ENCODE measurements around the gene FBLN7. TPM values are rescaled to one million over a fixed set of nuclear protein-coding genes. Genes with fewer than 3 reads are reported as not detected.

Gene FBLN7
- total and polyA plus RNA-seq, 2 experiments from 2014 or later: 0.16 TPM; not detected in 1

DNA sequence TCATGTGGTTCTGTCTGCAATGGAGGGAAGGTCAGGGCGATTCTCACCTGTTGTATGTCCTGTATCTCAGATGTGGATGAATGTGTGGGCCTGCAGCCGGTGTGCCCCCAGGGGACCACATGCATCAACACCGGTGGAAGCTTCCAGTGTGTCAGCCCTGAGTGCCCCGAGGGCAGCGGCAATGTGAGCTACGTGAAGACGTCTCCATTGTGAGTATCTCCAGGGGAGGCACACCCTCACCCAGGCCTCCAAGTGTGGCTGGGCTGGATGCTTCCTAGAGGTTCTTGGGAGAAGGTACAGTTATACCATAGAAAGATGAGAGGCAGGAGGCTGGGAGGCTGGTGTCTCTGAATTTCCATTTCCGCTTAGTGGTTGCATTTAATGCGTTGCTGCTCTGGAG, 46.9 kb downstream of the FBLN7 start (continued):
- TF ChIP-seq, protein P1, sequence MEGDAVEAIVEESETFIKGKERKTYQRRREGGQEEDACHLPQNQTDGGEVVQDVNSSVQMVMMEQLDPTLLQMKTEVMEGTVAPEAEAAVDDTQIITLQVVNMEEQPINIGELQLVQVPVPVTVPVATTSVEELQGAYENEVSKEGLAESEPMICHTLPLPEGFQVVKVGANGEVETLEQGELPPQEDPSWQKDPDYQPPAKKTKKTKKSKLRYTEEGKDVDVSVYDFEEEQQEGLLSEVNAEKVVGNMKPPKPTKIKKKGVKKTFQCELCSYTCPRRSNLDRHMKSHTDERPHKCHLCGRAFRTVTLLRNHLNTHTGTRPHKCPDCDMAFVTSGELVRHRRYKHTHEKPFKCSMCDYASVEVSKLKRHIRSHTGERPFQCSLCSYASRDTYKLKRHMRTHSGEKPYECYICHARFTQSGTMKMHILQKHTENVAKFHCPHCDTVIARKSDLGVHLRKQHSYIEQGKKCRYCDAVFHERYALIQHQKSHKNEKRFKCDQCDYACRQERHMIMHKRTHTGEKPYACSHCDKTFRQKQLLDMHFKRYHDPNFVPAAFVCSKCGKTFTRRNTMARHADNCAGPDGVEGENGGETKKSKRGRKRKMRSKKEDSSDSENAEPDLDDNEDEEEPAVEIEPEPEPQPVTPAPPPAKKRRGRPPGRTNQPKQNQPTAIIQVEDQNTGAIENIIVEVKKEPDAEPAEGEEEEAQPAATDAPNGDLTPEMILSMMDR (conservative IDR thresholded peaks at IDR 0.05; ENCODE audit: low read depth in 2 of 2): no peak
- TF ChIP-seq EZH2 (IDR thresholded peaks at IDR 0.05; ENCODE audit: low read depth, unreplicated experiment): no peak

DNA sequence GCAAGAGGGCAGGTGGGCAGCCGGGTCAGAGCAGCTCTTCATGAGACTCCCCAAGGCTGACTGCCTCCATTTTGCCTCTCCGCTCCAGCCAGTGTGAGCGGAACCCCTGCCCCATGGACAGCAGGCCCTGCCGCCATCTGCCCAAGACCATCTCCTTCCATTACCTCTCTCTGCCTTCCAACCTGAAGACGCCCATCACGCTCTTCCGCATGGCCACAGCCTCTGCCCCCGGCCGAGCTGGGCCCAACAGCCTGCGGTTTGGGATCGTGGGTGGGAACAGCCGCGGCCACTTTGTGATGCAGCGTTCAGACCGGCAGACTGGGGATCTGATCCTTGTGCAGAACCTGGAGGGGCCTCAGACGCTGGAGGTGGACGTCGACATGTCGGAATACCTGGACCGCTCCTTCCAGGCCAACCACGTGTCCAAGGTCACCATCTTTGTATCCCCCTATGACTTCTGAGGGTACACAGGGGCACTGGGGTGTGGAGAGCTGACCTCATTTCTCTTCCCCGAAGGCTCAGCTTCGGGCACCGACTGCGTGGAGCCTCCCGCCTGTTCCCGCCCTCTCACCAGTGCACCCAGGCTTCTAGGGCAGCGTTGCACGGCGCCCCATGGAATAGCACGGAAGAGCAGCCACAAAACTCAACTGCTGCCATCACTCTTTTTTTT, 49.0 kb downstream of the FBLN7 start:
- no peak for ATAC-seq
- TF ChIP-seq, protein P2, sequence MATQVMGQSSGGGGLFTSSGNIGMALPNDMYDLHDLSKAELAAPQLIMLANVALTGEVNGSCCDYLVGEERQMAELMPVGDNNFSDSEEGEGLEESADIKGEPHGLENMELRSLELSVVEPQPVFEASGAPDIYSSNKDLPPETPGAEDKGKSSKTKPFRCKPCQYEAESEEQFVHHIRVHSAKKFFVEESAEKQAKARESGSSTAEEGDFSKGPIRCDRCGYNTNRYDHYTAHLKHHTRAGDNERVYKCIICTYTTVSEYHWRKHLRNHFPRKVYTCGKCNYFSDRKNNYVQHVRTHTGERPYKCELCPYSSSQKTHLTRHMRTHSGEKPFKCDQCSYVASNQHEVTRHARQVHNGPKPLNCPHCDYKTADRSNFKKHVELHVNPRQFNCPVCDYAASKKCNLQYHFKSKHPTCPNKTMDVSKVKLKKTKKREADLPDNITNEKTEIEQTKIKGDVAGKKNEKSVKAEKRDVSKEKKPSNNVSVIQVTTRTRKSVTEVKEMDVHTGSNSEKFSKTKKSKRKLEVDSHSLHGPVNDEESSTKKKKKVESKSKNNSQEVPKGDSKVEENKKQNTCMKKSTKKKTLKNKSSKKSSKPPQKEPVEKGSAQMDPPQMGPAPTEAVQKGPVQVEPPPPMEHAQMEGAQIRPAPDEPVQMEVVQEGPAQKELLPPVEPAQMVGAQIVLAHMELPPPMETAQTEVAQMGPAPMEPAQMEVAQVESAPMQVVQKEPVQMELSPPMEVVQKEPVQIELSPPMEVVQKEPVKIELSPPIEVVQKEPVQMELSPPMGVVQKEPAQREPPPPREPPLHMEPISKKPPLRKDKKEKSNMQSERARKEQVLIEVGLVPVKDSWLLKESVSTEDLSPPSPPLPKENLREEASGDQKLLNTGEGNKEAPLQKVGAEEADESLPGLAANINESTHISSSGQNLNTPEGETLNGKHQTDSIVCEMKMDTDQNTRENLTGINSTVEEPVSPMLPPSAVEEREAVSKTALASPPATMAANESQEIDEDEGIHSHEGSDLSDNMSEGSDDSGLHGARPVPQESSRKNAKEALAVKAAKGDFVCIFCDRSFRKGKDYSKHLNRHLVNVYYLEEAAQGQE (IDR thresholded peaks at IDR 0.05; ENCODE audit: unreplicated experiment): no peak
- TF ChIP-seq ZNF331 (CRISPR knock-in tag; IDR thresholded peaks at IDR 0.05; ENCODE audit: low read depth): no peak
- no peak for TF ChIP-seq CREB1 (CRISPR knock-in tag; IDR thresholded peaks at IDR 0.05; ENCODE audit: low read depth)
- no peak for TF ChIP-seq STAT1 (IDR thresholded peaks at IDR 0.05; ENCODE audit: unreplicated experiment)
- H4K20me1 ChIP-seq (replicated peaks; ENCODE audit: insufficient read depth): no peaks in the 10 kb centered on the region

More for the DNA sequence above, 49.0 kb downstream of the FBLN7 start:
- Mint-ChIP-seq H3K27me3 (ENCODE audit: insufficient read depth, low read depth, poor library complexity) (peaks cover 15% of the 10 kb centered on the region), H3K4me3 (no peak overlapping the region), H3K4me1 (no peaks in the 10 kb centered on the region; the same call in 2 of the 3 replicates), H3K36me3 (ENCODE audit: low read depth) (no peaks in the 10 kb centered on the region), H3K9me3 (no peaks in the 10 kb centered on the region; the same call in 2 of the 3 replicates), H3K27ac (no peak overlapping the region)
- Histone ChIP-seq H3K79me2 (replicated peaks; ENCODE audit: insufficient read depth) (no peaks in the 10 kb centered on the region), H2AFZ (no peak overlapping the region), H3K9me2 (ENCODE audit: insufficient read depth) (no peaks in the 10 kb centered on the region), H3F3A (replicated peaks; ENCODE audit: low read depth) (no peaks in the 10 kb centered on the region), H3K27ac (ENCODE audit: low read depth) (no peak overlapping the region), H3K36me3 (ENCODE audit: insufficient read depth) (no peaks in the 10 kb centered on the region), H3K4me1 (ENCODE audit: insufficient read depth) (peaks cover 3% of the 10 kb centered on the region; the same call in 1 of the 2 replicates), H3K4me3 (no peak overlapping the region), H3K4me2 (no peak overlapping the region), H3K27me3 (ENCODE audit: insufficient read depth) (peaks cover 14% of the 10 kb centered on the region)
- DNase-seq (ENCODE audit: low spot score): no peak

Measured in GM23338 (cell line).